B cell (primary cell): ENCODE measurements around the gene GCC2. TPM values are rescaled to one million over a fixed set of nuclear protein-coding genes. Genes with fewer than 3 reads are reported as not detected.

ENCODE experiments used
- ATAC-seq: fragments of 200-7000 bp; cut with Tn5 transposase; one replicate; pipeline ENCODE4 v1.10.0; 2021; ENCODE audit warnings: low read depth, mild to moderate bottlenecking, moderate number of reproducible peaks, moderate library complexity
- CTCF ChIA-PET: fragments of 350-600 bp; sonication (Branson Sonifier 250); formaldehyde crosslinking; loops from one replicate; lab custom pipeline; 2021; ENCODE audit warnings: antibody characterized with exemption, inconsistent platforms; lab: Charles Lee
- POLR2A ChIA-PET: fragments of 350-600 bp; sonication (Branson Sonifier 250); formaldehyde crosslinking; loops from one replicate; lab custom pipeline; 2021; ENCODE audit warnings: antibody characterized with exemption; lab: Charles Lee
- DNase-seq: peaks from one replicate; pipeline ENCODE4 v3.0.0; 2013
- H2AFZ ChIP-seq: 2 replicates; pipeline ENCODE4 v1.6.1; 2012; ENCODE audit warnings: mild to moderate bottlenecking, low read depth, low read length; ENCODE audit not compliant: insufficient read depth, poor library complexity, severe bottlenecking
- H3K27ac ChIP-seq, 2 donors: 1 replicate in 1 of 2; 2 replicates in 1 of 2; pipeline ENCODE4 v1.5.1; 2012 to 2013; ENCODE audit warnings: low read length in 2 of 2, mild to moderate bottlenecking in 2 of 2, moderate library complexity in 1 of 2
- H3K27me3 ChIP-seq, 4 experiments: fragments of 200-600 bp in 1 of 4; sonication (generic) in 1 of 4; replicated peaks in 1 of 4; 1 replicate in 2 of 4; 2 replicates in 2 of 4; pipeline versions ENCODE4 v1.6.1 to v1.7.0; 2013 to 2016; ENCODE audit warnings: low read length in 3 of 4, mild to moderate bottlenecking in 2 of 4, mixed read lengths in 1 of 4, moderate library complexity in 1 of 4; ENCODE audit not compliant: insufficient read depth in 4 of 4, control insufficient read depth in 3 of 4; ENCODE audit errors: control extremely low read depth in 1 of 4
- H3K36me3 ChIP-seq, 2 experiments: replicated peaks in 1 of 2; 1 replicate in 1 of 2; 2 replicates in 1 of 2; pipeline versions ENCODE4 v1.6.1 to v1.7.1; 2013; ENCODE audit warnings: low read length in 1 of 2; ENCODE audit not compliant: insufficient read depth in 2 of 2, control insufficient read depth in 1 of 2; ENCODE audit errors: control extremely low read depth in 1 of 2, extremely low read depth in 1 of 2
- H3K4me1 ChIP-seq, 2 donors: fragments of 200-600 bp in 1 of 2; sonication (generic) in 1 of 2; 1 replicate in 1 of 2; 2 replicates in 1 of 2; pipeline versions ENCODE4 v1.5.1 to v1.6.1; 2013 to 2017; ENCODE audit warnings: low read length in 2 of 2; ENCODE audit not compliant: control insufficient read depth in 2 of 2, insufficient read depth in 2 of 2
- H3K4me2 ChIP-seq: replicated peaks from 2 replicates; pipeline ENCODE3; 2012; ENCODE audit warnings: mild to moderate bottlenecking, low read depth, low read length; ENCODE audit not compliant: poor library complexity, severe bottlenecking
- H3K4me3 ChIP-seq, 5 experiments: fragments of 200-600 bp in 1 of 5; sonication (generic) in 1 of 5; 1 replicate in 3 of 5; 2 replicates in 2 of 5; pipeline versions ENCODE4 v1.5.1 to v1.7.0; 2011 to 2016; ENCODE audit warnings: low read length in 4 of 5, mild to moderate bottlenecking in 4 of 5, low read depth in 2 of 5, control low read depth in 1 of 5, moderate library complexity in 1 of 5; ENCODE audit not compliant: insufficient read depth in 1 of 5; ENCODE audit errors: control extremely low read depth in 1 of 5, extremely low read depth in 1 of 5
- H3K79me2 ChIP-seq: fragments of 200-600 bp; sonication (generic); one replicate; pipeline ENCODE4 v1.6.0; 2016; ENCODE audit warnings: low read length; ENCODE audit not compliant: control insufficient read depth, insufficient read depth
- H3K9ac ChIP-seq: fragments of 200-600 bp; sonication (generic); 2 replicates; pipeline ENCODE4 v1.6.1; 2017; ENCODE audit warnings: mild to moderate bottlenecking, low read length, moderate library complexity
- H3K9me3 ChIP-seq, 3 donors: one replicate each; pipeline versions ENCODE4 v1.6.1 to v1.7.1; 2013; ENCODE audit warnings: low read length in 2 of 3; ENCODE audit not compliant: control insufficient read depth in 2 of 3, insufficient read depth in 1 of 3; ENCODE audit errors: control extremely low read depth in 1 of 3
- H4K20me1 ChIP-seq: 2 replicates; pipeline ENCODE4 v1.6.0; 2012; ENCODE audit warnings: mild to moderate bottlenecking, low read length; ENCODE audit not compliant: insufficient read depth, control insufficient read depth, poor library complexity, severe bottlenecking
- H3K27ac Mint-ChIP-seq: one replicate; pipeline ENCODE4 v1.8.0; 2021; ENCODE audit warnings: mixed read lengths
- H3K27me3 Mint-ChIP-seq: one replicate; pipeline ENCODE4 v1.8.0; 2021; ENCODE audit warnings: mixed read lengths
- H3K4me1 Mint-ChIP-seq: one replicate; pipeline ENCODE4 v1.8.0; 2021; ENCODE audit warnings: mixed read lengths
- H3K4me3 Mint-ChIP-seq: one replicate; pipeline ENCODE4 v1.8.0; 2021; ENCODE audit warnings: mixed read lengths
- H3K9me3 Mint-ChIP-seq: one replicate; pipeline ENCODE4 v1.8.0; 2022; ENCODE audit warnings: mixed read lengths; ENCODE audit not compliant: insufficient read depth
- EZH2 ChIP-seq: IDR thresholded peaks from 2 replicates; pipeline ENCODE4 v1.6.1; 2012; ENCODE audit warnings: borderline replicate concordance, low read depth, mild to moderate bottlenecking, moderate library complexity, low read length; ENCODE audit not compliant: insufficient read depth, poor library complexity, severe bottlenecking
- WGBS: methylation state at CpG from one replicate; pipeline ENCODE4 v1.1.5; 2013; ENCODE audit warnings: missing lambda C conversion rate; ENCODE audit not compliant: insufficient coverage; 5-methylcytosine and 5-hydroxymethylcytosine counted together
- intact Hi-C: fragments of 100-400 bp; cut with micrococcal nuclease; formaldehyde crosslinking; loops from one replicate; pipeline ENCODE4 v1.10.0; 2022
- polyA plus RNA-seq: library from polyadenylated mRNA; depleted of rRNA; stranded (reverse); fragments of >200 nt; gene quantifications from 2 replicates; pipeline ENCODE4 v1.2.3, GENCODE V29; 2012
- total RNA-seq, 2 donors: library from RNA; stranded (reverse); fragments of 120-200 nt in 1 of 2; gene quantifications; 1 replicate in 1 of 2; 2 replicates in 1 of 2; pipeline versions ENCODE4 v1.2.3 to v1.2.4, GENCODE V29; 2013 to 2022
- TF ChIP-seq, protein P1 (sequence below): fragments of 200-600 bp; IDR thresholded peaks from one replicate; pipeline ENCODE4 v1.8.0; 2022; ENCODE audit warnings: antibody characterized with exemption, mild to moderate bottlenecking

GCC2 gene
- total and polyA plus RNA-seq, 2 donors (not counting 1 experiment from before 2014, with no cell fraction given): 12.3 to 87.9 TPM

DNA sequence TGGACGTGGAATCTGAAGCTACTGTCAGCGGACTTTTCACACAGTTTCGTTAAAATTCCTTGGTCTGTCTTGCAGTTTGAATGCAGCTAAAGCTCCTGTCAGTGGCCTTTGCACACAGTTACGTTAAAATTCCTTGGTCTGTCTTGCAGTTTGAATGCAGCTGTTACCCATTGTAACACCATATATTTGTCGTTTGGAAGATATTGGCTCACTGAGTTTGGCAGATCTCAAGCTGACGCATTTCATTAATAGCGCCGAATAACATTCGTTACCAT is 86.3 kb downstream of the GCC2 start:
- no peak for ATAC-seq
- Histone ChIP-seq H3K27me3 (no peaks in the 10 kb centered on the region), H2AFZ (peak overlapping the region; percentile 80), H4K20me1 (no peaks in the 10 kb centered on the region), H3K79me2 (peaks cover 39% of the 10 kb centered on the region), H3K4me1 (peaks cover 8 to 19% of the 10 kb centered on the region in 2 donors), H3K36me3 (no peaks in the 10 kb centered on the region), H3K4me3 (peak overlapping the region; percentile 48 to 95 (median 70)), H3K4me2 (peak overlapping the region; percentile 94), H3K9ac (peak overlapping the region; percentile 65), H3K27ac (no peak overlapping the region), H3K9me3 (no peaks in the 10 kb centered on the region)
- Mint-ChIP-seq H3K27ac (no peak overlapping the region), H3K27me3 (no peaks in the 10 kb centered on the region), H3K4me3 (peak overlapping the region; percentile 98), H3K4me1 (peaks cover 25% of the 10 kb centered on the region), H3K9me3 (no peaks in the 10 kb centered on the region)
- no peak for TF ChIP-seq EZH2
- TF ChIP-seq, protein P1, sequence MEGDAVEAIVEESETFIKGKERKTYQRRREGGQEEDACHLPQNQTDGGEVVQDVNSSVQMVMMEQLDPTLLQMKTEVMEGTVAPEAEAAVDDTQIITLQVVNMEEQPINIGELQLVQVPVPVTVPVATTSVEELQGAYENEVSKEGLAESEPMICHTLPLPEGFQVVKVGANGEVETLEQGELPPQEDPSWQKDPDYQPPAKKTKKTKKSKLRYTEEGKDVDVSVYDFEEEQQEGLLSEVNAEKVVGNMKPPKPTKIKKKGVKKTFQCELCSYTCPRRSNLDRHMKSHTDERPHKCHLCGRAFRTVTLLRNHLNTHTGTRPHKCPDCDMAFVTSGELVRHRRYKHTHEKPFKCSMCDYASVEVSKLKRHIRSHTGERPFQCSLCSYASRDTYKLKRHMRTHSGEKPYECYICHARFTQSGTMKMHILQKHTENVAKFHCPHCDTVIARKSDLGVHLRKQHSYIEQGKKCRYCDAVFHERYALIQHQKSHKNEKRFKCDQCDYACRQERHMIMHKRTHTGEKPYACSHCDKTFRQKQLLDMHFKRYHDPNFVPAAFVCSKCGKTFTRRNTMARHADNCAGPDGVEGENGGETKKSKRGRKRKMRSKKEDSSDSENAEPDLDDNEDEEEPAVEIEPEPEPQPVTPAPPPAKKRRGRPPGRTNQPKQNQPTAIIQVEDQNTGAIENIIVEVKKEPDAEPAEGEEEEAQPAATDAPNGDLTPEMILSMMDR: no peak
- intact Hi-C loops: no loop called here
- 61% methylated on average over 7 of the region's 9 CpGs for WGBS
- ChIA-PET CTCF (interaction anchor here (0.8 to 3.2 kb wide), 2 partner anchors 31 to 49 kb away, joined by 3 to 9 read pairs; no protein-coding TSS in a partner anchor), POLR2A (no interaction called here)
- DNase-seq: no peak

DNA sequence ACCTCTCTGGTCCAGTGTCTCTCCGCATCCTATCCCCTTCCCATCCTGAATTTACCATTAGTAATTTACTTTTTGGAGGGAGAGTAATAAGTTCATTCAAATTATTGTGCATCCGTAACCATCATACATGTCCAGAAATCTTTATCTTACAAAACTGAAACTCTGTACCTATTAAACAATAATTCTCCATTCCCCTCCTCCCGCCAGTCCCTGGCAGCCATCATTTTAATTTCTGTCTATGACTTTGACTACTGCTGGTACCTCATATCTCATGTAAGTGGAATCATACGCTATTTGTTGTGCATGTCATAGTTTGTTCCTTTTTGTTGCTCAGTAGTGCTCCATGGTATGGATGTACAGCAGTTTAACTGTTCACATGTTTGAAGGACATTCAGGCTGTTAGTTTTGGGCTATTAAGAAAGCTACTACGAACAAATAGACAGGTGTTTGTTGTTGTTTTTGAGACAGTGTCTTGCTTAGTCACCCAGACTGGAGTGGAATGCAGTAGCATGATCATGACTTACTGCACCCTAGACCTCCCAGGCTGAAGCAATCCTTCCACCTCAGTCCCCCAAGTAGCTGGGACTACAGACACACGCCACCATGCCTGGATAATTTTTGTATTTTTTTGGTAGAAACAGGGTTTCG is 87.3 kb downstream of the GCC2 start:
- DNase-seq: no peak
- peaks cover 42% of the 10 kb centered on the region for H3K79me2 ChIP-seq
- no peaks in the 10 kb centered on the region for H3K9me3 ChIP-seq
- H3K4me2 ChIP-seq: no peak overlapping the region
- 100% methylated on average over 2 of the region's 7 CpGs for WGBS
- no peak overlapping the region for H3K27ac Mint-ChIP-seq
- peak overlapping the region; percentile 35 for H3K4me3 Mint-ChIP-seq
- H3K27me3 Mint-ChIP-seq: no peaks in the 10 kb centered on the region
- no peak for ATAC-seq
- ChIA-PET CTCF (interaction anchor here (3.2 kb wide), 1 partner anchor 48 kb away, joined by 9 read pairs; no protein-coding TSS in a partner anchor), POLR2A (no interaction called here)
- no peak overlapping the region for H3K27ac ChIP-seq
- no peak overlapping the region for H2AFZ ChIP-seq
- TF ChIP-seq EZH2: no peak
- TF ChIP-seq, protein P1: no peak
- no peak overlapping the region for H3K9ac ChIP-seq
- intact Hi-C loops: no loop called here
- no peaks in the 10 kb centered on the region for H3K36me3 ChIP-seq
- H3K4me1 ChIP-seq: peaks cover 8 to 17% of the 10 kb centered on the region in 2 donors
- peaks cover 21% of the 10 kb centered on the region for H3K4me1 Mint-ChIP-seq
- H3K27me3 ChIP-seq: no peaks in the 10 kb centered on the region
- H3K9me3 Mint-ChIP-seq: no peaks in the 10 kb centered on the region
- H4K20me1 ChIP-seq: no peaks in the 10 kb centered on the region
- H3K4me3 ChIP-seq: no peak overlapping the region
